Activated B cell treated with CpG ODN at 0.5 μM for 24 hours (primary cell): Measurements from ENCODE around the gene HDLBP. TPM values are rescaled to one million over a fixed set of nuclear protein-coding genes. Genes with fewer than 3 reads are reported as not detected.
A peak's percentile ranks its signal among the peaks of the same experiment; 100 is the strongest.

Experiments
- ATAC-seq: fragments of 200-7000 bp; cut with Tn5 transposase; one replicate; pipeline ENCODE4 v1.10.0; 2021; ENCODE audit warnings: low read depth, mild to moderate bottlenecking, moderate library complexity
- CTCF ChIA-PET: fragments of 350-600 bp; sonication (Branson Sonifier 250); formaldehyde crosslinking; loops from one replicate; lab custom pipeline; 2021; ENCODE audit warnings: antibody characterized with exemption; lab: Charles Lee
- POLR2A ChIA-PET: fragments of 350-600 bp; sonication (Branson Sonifier 250); formaldehyde crosslinking; loops from one replicate; lab custom pipeline; 2021; ENCODE audit warnings: antibody characterized with exemption; lab: Charles Lee
- DNase-seq: peaks from one replicate; pipeline ENCODE4 v3.0.0; 2022
- H3K27ac Mint-ChIP-seq: one replicate; pipeline ENCODE4 v1.8.0; 2020; ENCODE audit warnings: mixed read lengths
- H3K27me3 Mint-ChIP-seq: one replicate; pipeline ENCODE4 v1.8.0; 2021; ENCODE audit warnings: mixed read lengths
- H3K36me3 Mint-ChIP-seq: one replicate; pipeline ENCODE4 v1.8.0; 2021; ENCODE audit warnings: low read depth, mixed read lengths
- H3K4me1 Mint-ChIP-seq: one replicate; pipeline ENCODE4 v1.8.0; 2021; ENCODE audit warnings: mixed read lengths
- H3K4me3 Mint-ChIP-seq: one replicate; pipeline ENCODE4 v1.8.0; 2020; ENCODE audit warnings: mild to moderate bottlenecking, mixed read lengths
- H3K9me3 Mint-ChIP-seq: one replicate; pipeline ENCODE4 v1.8.0; 2020; ENCODE audit warnings: mixed read lengths
- CTCF ChIP-seq: fragments of 200-600 bp; IDR thresholded peaks from one replicate; pipeline ENCODE4 v1.8.0; 2022; ENCODE audit warnings: antibody characterized with exemption, mild to moderate bottlenecking
- intact Hi-C: fragments of 100-400 bp; cut with micrococcal nuclease; formaldehyde crosslinking; loops from one replicate; pipeline ENCODE4 v1.15.1; 2024
- total RNA-seq: library from RNA; stranded (reverse); gene quantifications from 2 replicates; pipeline ENCODE4 v1.2.3, GENCODE V29; 2022

HDLBP gene
- total RNA-seq, 1 donor from 2014 or later, result 168 TPM

DNA sequence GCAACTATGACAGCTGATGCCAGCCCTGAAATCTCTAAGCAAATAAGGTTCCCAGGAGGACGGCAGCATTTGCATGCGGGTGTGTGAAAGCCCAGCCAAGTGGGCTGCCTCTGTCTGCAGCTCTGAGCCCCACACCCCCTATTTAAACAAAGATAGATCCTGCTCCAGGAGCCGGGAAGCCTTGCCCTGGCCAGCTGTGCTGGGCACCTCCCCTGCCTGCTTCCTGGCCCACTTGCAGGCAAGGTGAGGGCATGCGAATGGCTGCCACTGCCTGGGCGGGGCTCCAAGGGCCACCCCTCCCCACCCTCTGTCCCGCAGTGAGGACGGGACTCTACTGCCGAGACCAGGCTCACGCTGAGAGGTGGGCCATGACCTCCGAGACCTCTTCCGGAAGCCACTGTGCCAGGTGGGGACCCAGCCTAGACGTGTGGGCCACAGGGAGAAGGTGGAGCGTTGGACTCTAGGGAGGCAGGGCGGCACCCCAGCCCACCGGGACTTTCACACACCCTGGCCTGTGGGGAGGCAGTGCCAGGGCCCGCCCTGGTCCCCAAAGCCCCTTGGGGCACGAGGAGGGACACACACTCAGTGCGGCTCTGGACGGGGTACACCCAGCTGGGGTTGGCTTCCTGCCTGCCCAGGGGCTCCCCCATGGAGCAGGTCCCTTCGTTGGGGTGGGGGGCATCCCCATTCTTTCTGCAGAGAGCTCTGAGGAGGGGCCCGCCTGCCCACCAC, 126.9 kb downstream of the HDLBP start, which contains the start of gene ANO7:
TSS of gene ANO7 (plus strand) at position 317 of the 732 bp plus-strand sequence. CDS start 1,387 bp downstream, outside the sequence.
- POLR2A ChIA-PET, result no interaction called here
- Mint-ChIP-seq H3K27me3 (no peaks in the 10 kb centered on the region), H3K27ac (no peak within 1 kb of the TSS), H3K9me3 (no peaks in the 10 kb centered on the region), H3K36me3 (peaks cover 5% of the 10 kb centered on the region), H3K4me1 (peaks cover 9% of the 10 kb centered on the region), H3K4me3 (peak within 1 kb of the TSS; percentile 53)
- no peak for TF ChIP-seq CTCF
- intact Hi-C loops, result no loop called here
- peak; percentile 69 for ATAC-seq
- DNase-seq, result no peak
- CTCF ChIA-PET, result interaction anchor here (0.6 kb wide), 1 partner anchor 392 kb away, joined by 3 read pairs; no protein-coding TSS in a partner anchor

DNA sequence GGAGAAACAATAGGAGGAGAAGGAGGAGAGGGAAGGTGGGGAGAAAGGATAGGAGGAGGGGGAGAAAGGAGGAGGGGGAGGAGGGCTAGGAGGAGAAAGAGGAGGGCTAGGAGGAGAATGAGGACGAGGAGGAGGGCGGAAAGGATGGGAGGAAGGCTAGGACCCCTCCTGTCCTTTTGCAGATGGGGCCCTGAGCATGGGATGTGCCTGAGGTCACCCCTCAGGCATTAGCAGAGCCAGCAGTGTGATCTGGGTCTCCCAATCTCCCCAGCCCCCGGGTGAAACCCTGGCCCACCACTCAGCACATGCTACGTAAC, 127.6 kb downstream of the HDLBP start:
- TF ChIP-seq CTCF, result no peak
- Mint-ChIP-seq H3K27ac (no peak overlapping the region), H3K9me3 (no peaks in the 10 kb centered on the region), H3K36me3 (peaks cover 9% of the 10 kb centered on the region), H3K27me3 (no peaks in the 10 kb centered on the region), H3K4me3 (peak overlapping the region; percentile 53), H3K4me1 (peaks cover 9% of the 10 kb centered on the region)
- ChIA-PET POLR2A (no interaction called here), CTCF (no interaction called here)
- DNase-seq (no peak), ATAC-seq (no peak)
- intact Hi-C loops, result no loop called here

DNA sequence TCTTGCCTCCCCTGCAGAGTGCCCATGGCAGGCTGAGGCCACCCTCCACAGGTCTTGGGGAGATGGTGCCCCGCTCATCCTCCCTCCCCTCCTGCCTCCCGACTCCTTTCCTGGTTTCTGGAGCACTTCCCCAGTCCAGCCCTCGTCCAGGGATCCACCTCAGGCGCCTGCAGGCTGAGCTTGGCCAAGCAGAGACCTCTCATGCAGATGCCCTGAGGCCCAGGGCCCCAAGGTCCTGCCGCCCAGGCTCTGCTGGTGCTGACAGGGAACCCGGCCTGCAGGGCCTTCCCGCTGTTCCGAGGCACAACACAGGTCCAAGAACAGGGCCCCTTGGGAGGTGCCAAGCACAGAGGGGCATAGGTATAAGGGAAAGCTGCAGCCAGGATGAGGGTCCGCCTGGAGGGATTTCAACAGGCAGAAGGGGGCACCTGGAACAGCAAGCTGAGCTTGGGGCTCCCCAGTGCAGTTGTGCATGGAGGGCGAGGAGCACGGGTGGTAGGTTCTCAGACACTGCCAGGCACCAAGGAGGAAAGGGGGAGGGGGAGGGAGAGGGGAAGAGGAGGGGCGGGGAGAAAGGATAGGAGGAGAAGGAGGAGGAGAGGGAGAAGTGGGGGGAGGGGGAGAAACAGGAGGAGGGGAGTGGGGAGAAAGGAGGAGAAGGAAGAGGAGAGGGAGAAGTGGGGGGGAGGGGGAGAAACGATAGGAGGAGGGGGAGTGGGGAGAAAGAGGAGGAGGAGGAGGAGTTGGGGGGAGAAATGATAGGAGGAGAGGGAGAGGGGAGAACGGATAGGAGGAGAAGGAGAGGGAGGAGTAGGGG, 128.2 kb downstream of the HDLBP start:
- ChIA-PET CTCF (no interaction called here), POLR2A (no interaction called here)
- TF ChIP-seq CTCF, result no peak
- intact Hi-C loops, result no loop called here
- Mint-ChIP-seq H3K9me3 (no peaks in the 10 kb centered on the region), H3K4me1 (peaks cover 9% of the 10 kb centered on the region), H3K27me3 (no peaks in the 10 kb centered on the region), H3K27ac (no peak overlapping the region), H3K4me3 (no peak overlapping the region), H3K36me3 (peaks cover 15% of the 10 kb centered on the region)
- DNase-seq (no peak), ATAC-seq (no peak)

DNA sequence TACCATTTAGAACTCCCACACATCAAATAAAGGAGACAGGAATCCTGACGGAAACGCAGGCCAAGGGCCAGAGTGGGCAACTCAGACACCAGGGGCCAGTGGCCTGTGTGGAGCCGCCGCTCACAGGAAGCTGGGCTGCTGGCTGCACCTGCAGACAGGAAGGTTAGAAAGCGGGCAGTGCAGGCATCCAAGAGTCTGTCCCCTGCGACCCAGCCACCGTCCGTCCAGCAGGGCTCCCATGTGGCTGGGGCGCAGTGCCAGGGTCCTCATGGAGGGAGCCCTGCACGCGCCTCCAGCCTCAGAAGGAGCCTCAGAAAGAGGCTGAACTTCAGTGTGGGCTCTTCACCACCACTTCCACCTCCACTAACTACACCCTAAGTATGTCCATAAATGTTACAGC, 129.5 kb downstream of the HDLBP start:
- H3K4me1 Mint-ChIP-seq, result peaks cover 9% of the 10 kb centered on the region

More for the DNA sequence above, 129.5 kb downstream of the HDLBP start:
- Mint-ChIP-seq H3K36me3 (peaks cover 20% of the 10 kb centered on the region), H3K9me3 (no peaks in the 10 kb centered on the region), H3K27me3 (no peaks in the 10 kb centered on the region), H3K27ac (no peak overlapping the region), H3K4me3 (no peak overlapping the region)
- CTCF ChIA-PET, result no interaction called here
- no peak for TF ChIP-seq CTCF
- no peak for ATAC-seq
- DNase-seq, result no peak
- intact Hi-C loops, result no loop called here
- POLR2A ChIA-PET, result no interaction called here
